HUES48 (cell line): Measurements from ENCODE around the gene PRPF19.
"Not testable (repeated sequence)": the region's sequence is repeated elsewhere in the genome, so short reads cannot be mapped to it uniquely, and the experiment has no call there.

Experiments
- H3K27ac ChIP-seq: one replicate; pipeline ENCODE4 v1.7.0; 2013; ENCODE audit warnings: low read depth, low read length, inconsistent platforms
- H3K27me3 ChIP-seq: 2 replicates; pipeline ENCODE4 v1.6.1; 2013; ENCODE audit warnings: mild to moderate bottlenecking, low read length; ENCODE audit not compliant: control insufficient read depth, insufficient read depth
- H3K36me3 ChIP-seq: 2 replicates; pipeline ENCODE4 v1.6.1; 2013; ENCODE audit warnings: low read length; ENCODE audit not compliant: control insufficient read depth, insufficient read depth
- H3K4me1 ChIP-seq: 2 replicates; pipeline ENCODE4 v1.6.1; 2013; ENCODE audit warnings: mild to moderate bottlenecking, low read length; ENCODE audit not compliant: control insufficient read depth, insufficient read depth
- H3K4me3 ChIP-seq: 2 replicates; pipeline ENCODE4 v1.5.1; 2013; ENCODE audit warnings: mild to moderate bottlenecking, low read depth, low read length
- H3K9ac ChIP-seq: 2 replicates; pipeline ENCODE4 v1.6.1; 2013; ENCODE audit warnings: mild to moderate bottlenecking, low read depth, low read length, moderate library complexity
- H3K9me3 ChIP-seq: 2 replicates; pipeline ENCODE4 v1.6.1; 2013; ENCODE audit warnings: low read length; ENCODE audit not compliant: control insufficient read depth, insufficient read depth

PRPF19 gene

GRCh38 chr11:60914633-60915247, 8.4 kb upstream of the PRPF19 start:
- Histone ChIP-seq H3K4me1 (peaks cover 28% of the 10 kb centered on the region), H3K27me3 (peaks cover 20% of the 10 kb centered on the region), H3K9ac (no peak overlapping the region; the same call in 1 of the 2 replicates), H3K4me3 (peak overlapping the region; percentile 62), H3K9me3 (no peaks in the 10 kb centered on the region), H3K36me3 (peaks cover 3% of the 10 kb centered on the region), H3K27ac (peak overlapping the region; percentile 90)

GRCh38 chr11:60913793-60914632, 7.6 kb upstream of the PRPF19 start, which contains the start of gene TMEM109:
TMEM109 (plus strand) TSS chr11:60914158; CDS start chr11:60919694, 5,536 bp downstream.
- peak within 1 kb of the TSS; percentile 90 for H3K27ac ChIP-seq
- H3K9me3 ChIP-seq: no peaks in the 10 kb centered on the region
- peak within 1 kb of the TSS; percentile 72 for H3K9ac ChIP-seq
- H3K27me3 ChIP-seq: peaks cover 20% of the 10 kb centered on the region
- peaks cover 28% of the 10 kb centered on the region for H3K4me1 ChIP-seq
- H3K36me3 ChIP-seq: no peaks in the 10 kb centered on the region
- H3K4me3 ChIP-seq: peak within 1 kb of the TSS; percentile 62

GRCh38 chr11:60912851-60913528, 6.6 kb upstream of the PRPF19 start:
- H3K4me1 ChIP-seq: peaks cover 28% of the 10 kb centered on the region
- H3K36me3 ChIP-seq: no peaks in the 10 kb centered on the region
- peak overlapping the region; percentile 62 for H3K4me3 ChIP-seq

GRCh38 chr11:60912223-60912850, 6.0 kb upstream of the PRPF19 start:
- Histone ChIP-seq H3K27me3 (peaks cover 26% of the 10 kb centered on the region), H3K36me3 (no peaks in the 10 kb centered on the region), H3K9ac (no peak overlapping the region), H3K27ac (no peak overlapping the region), H3K9me3 (no peaks in the 10 kb centered on the region), H3K4me1 (peaks cover 28% of the 10 kb centered on the region), H3K4me3 (no peak overlapping the region)

More at GRCh38 chr11:60912851-60913528, 6.6 kb upstream of the PRPF19 start:
- Histone ChIP-seq H3K9me3 (no peaks in the 10 kb centered on the region), H3K27ac (peak overlapping the region; percentile 90), H3K27me3 (peaks cover 26% of the 10 kb centered on the region), H3K9ac (peak overlapping the region; percentile 72; the same call in 1 of the 2 replicates)

GRCh38 chr11:60910711-60911380, 4.5 kb upstream of the PRPF19 start:
- no peaks in the 10 kb centered on the region for H3K36me3 ChIP-seq
- H3K9me3 ChIP-seq: no peaks in the 10 kb centered on the region
- H3K9ac ChIP-seq: no peak overlapping the region
- H3K4me3 ChIP-seq: no peak overlapping the region
- no peak overlapping the region for H3K27ac ChIP-seq
- peaks cover 26% of the 10 kb centered on the region for H3K27me3 ChIP-seq
- peaks cover 18% of the 10 kb centered on the region for H3K4me1 ChIP-seq

GRCh38 chr11:60910281-60910687, 3.9 kb upstream of the PRPF19 start:
- no peaks in the 10 kb centered on the region for H3K36me3 ChIP-seq
- H3K4me3 ChIP-seq: no peak overlapping the region
- H3K4me1 ChIP-seq: peaks cover 14% of the 10 kb centered on the region
- H3K9me3 ChIP-seq: no peaks in the 10 kb centered on the region
- peaks cover 26% of the 10 kb centered on the region for H3K27me3 ChIP-seq
- H3K9ac ChIP-seq: no peak overlapping the region
- no peak overlapping the region for H3K27ac ChIP-seq

- not testable (repeated sequence) for H3K9me3 ChIP-seq, H3K9ac ChIP-seq, H3K27ac ChIP-seq, H3K36me3 ChIP-seq, H3K4me3 ChIP-seq
- peaks cover 21% of the 10 kb centered on the region for H3K27me3 ChIP-seq
- H3K4me1 ChIP-seq: peaks cover 14% of the 10 kb centered on the region
Observed at GRCh38 chr11:60909680-60910280, 3.4 kb upstream of the PRPF19 start.

GRCh38 chr11:60908803-60909202, 2.4 kb upstream of the PRPF19 start:
- Histone ChIP-seq H3K27ac (no peak overlapping the region), H3K4me1 (peaks cover 14% of the 10 kb centered on the region), H3K9me3 (no peaks in the 10 kb centered on the region), H3K4me3 (no peak overlapping the region), H3K9ac (no peak overlapping the region), H3K27me3 (peaks cover 18% of the 10 kb centered on the region), H3K36me3 (peaks cover 4% of the 10 kb centered on the region)

GRCh38 chr11:60905551-60906113, 753 bp downstream of the PRPF19 start:
- peaks cover 36% of the 10 kb centered on the region for H3K36me3 ChIP-seq
- peaks cover 8% of the 10 kb centered on the region for H3K27me3 ChIP-seq
- H3K9ac ChIP-seq: peak overlapping the region; percentile 84
- peak overlapping the region; percentile 99 for H3K27ac ChIP-seq
- H3K4me1 ChIP-seq: peaks cover 8% of the 10 kb centered on the region
- peak overlapping the region; percentile 96 for H3K4me3 ChIP-seq
- H3K9me3 ChIP-seq: no peaks in the 10 kb centered on the region
